ENCODE measurements around the gene RNF187. TPM values are rescaled to one million over a fixed set of nuclear protein-coding genes. Genes with fewer than 3 reads are reported as not detected.

RNF187 gene
- total RNA-seq, 8 experiments from 2014 or later: 39.2 to 132 (median 87.0) TPM

GRCh38 chr1:228477263-228477662 lies 9.9 kb upstream of the RNF187 start:
- in situ Hi-C loops (cut with MboI; ENCODE audit: low pct_unique_long_range_greater_than_20kb in 2 of 9, low sequenced_read_pairs in 9 of 9, unreplicated experiment in 9 of 9): no loop called here
- Histone ChIP-seq H3K4me1 (replicated peaks in 1 of 2) (peaks cover 5 to 12% of the 10 kb centered on the region in 2 donors), H3K27ac (no peak overlapping the region), H3K4me3 (no peak overlapping the region)
- WGBS, 10 experiments: 60 to 100% (median 88%) methylated on average over 1 to 4 of the region's 4 CpGs; no CpG with 5 or more reads in 3 of the 10 experiments
- ATAC-seq (replicated peaks in 6 of 8): peak in 1 of 8 experiments; percentile 16

GRCh38 chr1:228478326-228478725 lies 8.9 kb upstream of the RNF187 start:
- Histone ChIP-seq H3K4me3 (no peak overlapping the region), H3K27ac (no peak overlapping the region), H3K4me1 (replicated peaks in 1 of 2) (peaks cover 5 to 12% of the 10 kb centered on the region in 2 donors)
- in situ Hi-C loops (cut with MboI; ENCODE audit: low pct_unique_long_range_greater_than_20kb in 2 of 9, low sequenced_read_pairs in 9 of 9, unreplicated experiment in 9 of 9): no loop called here
- WGBS, 10 experiments: 0 to 80% (median 24%) methylated on average over 1 to 4 of the region's 4 CpGs; no CpG with 5 or more reads in 2 of the 10 experiments
- ATAC-seq (replicated peaks in 6 of 8): no peak

DNA sequence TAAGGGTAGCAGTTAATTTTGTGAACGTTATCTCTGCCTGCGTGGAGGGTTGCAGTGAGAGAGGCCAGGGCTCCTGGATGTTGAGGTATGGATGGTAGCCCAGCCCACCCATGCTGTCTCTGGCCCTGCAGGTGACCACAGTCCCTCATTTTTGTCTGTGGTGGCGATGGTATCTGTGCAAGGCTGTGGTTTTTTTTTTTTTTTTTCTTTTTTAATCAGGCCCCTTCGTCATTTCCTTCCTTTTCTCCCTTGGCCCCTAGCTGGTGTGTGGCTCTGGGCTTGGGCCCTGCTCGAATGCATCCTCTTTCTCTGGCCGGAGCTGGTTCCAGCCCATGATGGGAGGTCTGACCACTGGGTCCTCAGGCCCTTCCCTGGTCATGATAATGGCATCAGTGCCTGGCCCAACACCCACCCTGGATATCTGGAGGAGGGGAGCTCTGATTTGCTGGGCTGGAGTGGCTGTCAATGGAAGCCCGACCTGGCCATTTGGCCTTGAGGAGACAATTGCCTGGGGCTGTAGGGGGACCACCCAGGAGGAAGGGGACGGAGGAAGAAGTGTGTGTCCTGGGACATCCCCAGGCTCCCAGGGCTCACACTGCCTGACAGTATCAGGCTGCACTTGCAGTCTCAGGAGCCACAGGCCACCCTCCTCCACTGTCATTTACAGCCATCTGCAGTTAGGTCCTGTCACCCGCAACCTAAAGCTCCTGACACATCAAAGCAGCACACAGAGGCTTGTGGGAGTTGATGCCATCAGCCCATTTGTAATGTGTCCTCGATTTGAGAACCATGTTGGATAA lies 8.1 kb upstream of the RNF187 start:
- no peak overlapping the region for H3K27ac ChIP-seq
- H3K4me3 ChIP-seq: no peak overlapping the region
- peaks cover 5 to 12% of the 10 kb centered on the region in 2 donors for H3K4me1 ChIP-seq (replicated peaks in 1 of 2)
- 24 to 100% (median 48%) methylated on average over 1 to 9 of the region's 10 CpGs for WGBS, 10 experiments
- in situ Hi-C loops (cut with MboI; ENCODE audit: low pct_unique_long_range_greater_than_20kb in 2 of 9, low sequenced_read_pairs in 9 of 9, unreplicated experiment in 9 of 9): no loop called here
- ATAC-seq (replicated peaks in 6 of 8): no peak

GRCh38 chr1:228483789-228484188 lies 3.4 kb upstream of the RNF187 start:
- Histone ChIP-seq H3K27ac (no peak overlapping the region), H3K4me3 (no peak overlapping the region)
- in situ Hi-C loops (cut with MboI; ENCODE audit: low pct_unique_long_range_greater_than_20kb in 2 of 9, low sequenced_read_pairs in 9 of 9, unreplicated experiment in 9 of 9): no loop called here

DNA sequence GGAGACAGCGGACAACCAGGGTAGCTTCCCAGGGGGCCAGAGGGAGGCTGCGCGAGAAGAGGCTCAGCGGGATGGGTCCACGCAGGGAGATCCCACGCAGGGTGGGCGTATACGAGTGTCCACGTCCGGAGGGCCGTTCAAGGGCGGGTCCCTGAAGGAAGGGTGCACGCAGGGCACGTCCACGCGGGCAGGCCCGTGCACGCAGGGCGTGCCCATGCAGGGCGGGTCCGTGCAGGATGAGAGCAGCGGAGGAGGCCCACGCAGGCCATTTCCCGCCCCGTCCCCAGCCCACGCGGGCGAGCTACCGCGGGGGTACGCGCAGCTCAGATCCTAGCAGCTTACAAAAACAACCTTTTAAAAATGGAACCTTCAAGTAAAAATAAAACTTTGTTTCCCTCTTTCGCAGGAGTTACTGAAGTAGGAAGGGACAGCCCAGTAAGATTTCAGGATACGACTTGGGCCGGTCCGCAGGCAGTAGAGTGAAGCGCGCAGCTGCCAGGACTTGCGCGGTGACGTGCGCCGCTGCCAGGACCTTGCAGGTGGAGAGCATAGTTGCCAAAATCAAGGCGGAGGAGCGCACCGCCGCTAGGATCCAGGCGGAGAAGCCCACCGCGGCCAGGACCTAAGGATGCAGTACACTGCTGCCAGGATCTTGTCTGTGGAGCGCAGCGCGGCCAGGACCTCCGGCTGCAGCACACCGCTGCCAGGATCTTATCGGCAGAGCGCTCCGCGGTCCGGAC lies 416 bp upstream of the RNF187 start:
- in situ Hi-C loops (cut with MboI; ENCODE audit: low pct_unique_long_range_greater_than_20kb in 2 of 9, low sequenced_read_pairs in 9 of 9, unreplicated experiment in 9 of 9): no loop called here
- 0 to 10% (median 1%) methylated on average over 2 to 45 of the region's 60 CpGs; no CpG with 5 or more reads in 4 of the 10 experiments for WGBS, 10 experiments
- peak overlapping the region; percentile 71 to 97 (median 86) for H3K4me3 ChIP-seq
- peaks cover 28 to 34% of the 10 kb centered on the region in 2 donors for H3K4me1 ChIP-seq (replicated peaks in 1 of 2)
- peak; percentile 70 to 83 (median 74) for ATAC-seq (replicated peaks in 6 of 8)
- H3K27ac ChIP-seq: peak overlapping the region; percentile 98 to 99

More at GRCh38 chr1:228483789-228484188, 3.4 kb upstream of the RNF187 start:
- no CpG with 5 or more reads among the region's 1 CpG for WGBS, 10 experiments
- ATAC-seq (replicated peaks in 6 of 8): no peak
- H3K4me1 ChIP-seq (replicated peaks in 1 of 2): peaks cover 4 to 18% of the 10 kb centered on the region in 2 donors

- H3K27ac ChIP-seq: peak overlapping the region; percentile 98 to 99
- ATAC-seq (replicated peaks in 6 of 8): no peak
- 24 to 100% (median 47%) methylated on average over 1 to 10 of the region's 18 CpGs; no CpG with 5 or more reads in 5 of the 10 experiments for WGBS, 10 experiments
- H3K4me1 ChIP-seq (replicated peaks in 1 of 2): peaks cover 28 to 34% of the 10 kb centered on the region in 2 donors
- peak overlapping the region; percentile 71 to 97 (median 86) for H3K4me3 ChIP-seq
- in situ Hi-C loops (cut with MboI; ENCODE audit: low pct_unique_long_range_greater_than_20kb in 2 of 9, low sequenced_read_pairs in 9 of 9, unreplicated experiment in 9 of 9): no loop called here
These were observed 1.1 kb downstream of the RNF187 start for GRCh38 chr1:228488125-228488817.

DNA sequence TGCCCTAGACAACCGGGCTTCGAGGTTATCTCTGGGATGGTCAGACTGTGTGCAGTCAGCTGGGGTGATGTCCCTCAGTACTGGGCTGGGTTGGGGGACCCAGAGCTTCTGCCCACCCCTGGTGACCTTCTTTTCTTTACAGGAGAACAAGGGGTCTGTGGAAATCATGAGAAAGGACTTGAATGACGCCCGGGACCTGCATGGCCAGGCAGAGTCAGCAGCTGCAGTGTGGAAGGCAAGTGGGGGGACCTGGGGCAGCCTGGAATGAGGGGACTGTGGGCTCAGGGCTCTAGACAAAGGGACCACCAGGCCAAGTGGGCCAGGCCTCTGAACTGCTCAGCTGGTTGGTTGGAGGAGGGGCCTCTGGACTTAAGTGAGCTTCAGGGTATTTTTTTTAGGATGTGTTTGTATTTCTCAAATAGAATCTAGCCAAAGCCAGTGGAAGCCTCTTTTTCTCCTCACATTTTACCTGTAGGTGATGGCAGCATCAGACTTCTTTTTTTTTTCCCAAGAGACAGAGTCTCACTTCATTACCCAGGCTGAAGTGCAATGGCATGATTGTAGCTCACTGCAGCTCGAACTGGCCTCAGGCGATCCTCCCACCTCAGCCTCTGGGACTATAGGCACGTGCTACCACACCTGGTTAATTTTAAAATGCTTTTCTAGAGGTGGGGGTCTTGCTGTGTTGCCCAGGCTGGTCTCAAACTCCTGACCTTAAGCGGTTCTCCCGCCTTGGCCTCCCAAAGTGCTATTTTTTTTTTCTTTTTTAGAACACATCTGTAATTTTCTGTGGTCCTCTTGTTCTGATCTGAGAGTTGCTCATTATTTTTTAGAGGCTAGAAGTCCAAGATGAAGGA lies 1.9 kb downstream of the RNF187 start:
- Histone ChIP-seq H3K27ac (peak overlapping the region; percentile 98 to 99), H3K4me3 (peak overlapping the region; percentile 71 to 97 (median 86)), H3K4me1 (replicated peaks in 1 of 2) (peaks cover 28 to 34% of the 10 kb centered on the region in 2 donors)
- ATAC-seq (replicated peaks in 6 of 8): no peak
- in situ Hi-C loops (cut with MboI; ENCODE audit: low pct_unique_long_range_greater_than_20kb in 2 of 9, low sequenced_read_pairs in 9 of 9, unreplicated experiment in 9 of 9): no loop called here
- 29 to 100% (median 82%) methylated on average over 1 to 9 of the region's 9 CpGs; no CpG with 5 or more reads in 1 of the 10 experiments for WGBS, 10 experiments

GRCh38 chr1:228490120-228491078 lies 3.2 kb downstream of the RNF187 start:
- peaks cover 28 to 34% of the 10 kb centered on the region in 2 donors for H3K4me1 ChIP-seq (replicated peaks in 1 of 2)
- H3K4me3 ChIP-seq: peak overlapping the region in 2 of 5 donors; percentile 4 to 91
- 69 to 93% (median 80%) methylated on average over 1 to 4 of the region's 6 CpGs; no CpG with 5 or more reads in 2 of the 10 experiments for WGBS, 10 experiments
- peak in 6 of 8 experiments; percentile 3 to 62 (median 38) for ATAC-seq (replicated peaks in 6 of 8)
- in situ Hi-C loops (cut with MboI; ENCODE audit: low pct_unique_long_range_greater_than_20kb in 2 of 9, low sequenced_read_pairs in 9 of 9, unreplicated experiment in 9 of 9): no loop called here
- peak overlapping the region; percentile 98 to 99 for H3K27ac ChIP-seq

DNA sequence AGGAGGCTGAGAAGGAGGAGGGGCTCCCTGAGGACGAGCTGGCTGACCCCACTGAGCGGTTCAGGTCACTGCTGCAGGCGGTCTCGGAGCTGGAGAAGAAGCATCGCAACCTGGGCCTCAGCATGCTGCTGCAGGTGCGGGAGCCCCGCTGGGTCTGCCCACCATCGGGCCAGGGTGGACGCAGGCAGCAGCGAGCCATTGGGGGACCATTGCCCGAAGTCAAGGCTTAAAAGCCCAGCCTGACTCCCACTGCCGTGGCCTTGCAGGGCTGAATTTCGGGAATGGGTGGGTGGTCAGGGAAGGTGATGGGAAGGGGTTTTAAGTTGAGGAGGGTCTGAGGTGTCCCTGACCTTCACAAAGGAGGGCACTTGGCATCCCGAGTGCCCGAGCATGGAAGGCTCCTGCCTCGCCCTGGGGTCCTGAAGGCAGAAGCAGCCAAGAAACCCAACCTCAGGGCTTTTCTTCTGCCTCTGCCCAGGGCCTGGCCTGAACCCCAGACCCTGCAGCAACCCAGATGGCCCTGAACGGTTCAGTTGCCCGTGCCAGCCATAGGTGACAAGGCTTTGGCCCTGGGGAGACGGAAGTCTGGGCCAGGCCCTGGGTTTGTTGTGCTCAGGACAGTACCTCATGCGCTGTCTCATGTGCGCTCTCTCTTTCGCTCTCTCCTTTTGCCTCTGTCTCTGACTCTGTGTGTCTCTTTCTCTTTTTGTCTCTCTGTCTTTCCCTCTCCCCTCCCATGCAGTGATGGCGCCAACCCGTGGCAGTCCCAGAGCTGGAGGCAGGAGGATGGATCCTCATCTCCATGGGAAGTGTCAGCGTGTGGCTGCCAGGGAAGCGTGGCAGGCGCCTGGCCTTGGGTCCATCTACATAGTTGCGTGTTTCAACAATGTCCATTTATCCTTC lies 6.2 kb downstream of the RNF187 start:
- peaks cover 28 to 31% of the 10 kb centered on the region in 2 donors for H3K4me1 ChIP-seq (replicated peaks in 1 of 2)
- in situ Hi-C loops (cut with MboI; ENCODE audit: low pct_unique_long_range_greater_than_20kb in 2 of 9, low sequenced_read_pairs in 9 of 9, unreplicated experiment in 9 of 9): no loop called here
- H3K4me3 ChIP-seq: no peak overlapping the region
- WGBS, 10 experiments: 61 to 100% (median 93%) methylated on average over 3 to 26 of the region's 28 CpGs; no CpG with 5 or more reads in 2 of the 10 experiments
- H3K27ac ChIP-seq: no peak overlapping the region
- no peak for ATAC-seq (replicated peaks in 6 of 8)

- Histone ChIP-seq H3K27ac (no peak overlapping the region), H3K4me1 (replicated peaks in 1 of 2) (peaks cover 22 to 25% of the 10 kb centered on the region in 2 donors), H3K4me3 (no peak overlapping the region)
- 0 to 100% (median 90%) methylated on average over 1 to 7 of the region's 9 CpGs; no CpG with 5 or more reads in 5 of the 10 experiments for WGBS, 10 experiments
- in situ Hi-C loops (cut with MboI; ENCODE audit: low pct_unique_long_range_greater_than_20kb in 2 of 9, low sequenced_read_pairs in 9 of 9, unreplicated experiment in 9 of 9): no loop called here
- no peak for ATAC-seq (replicated peaks in 6 of 8)
These were observed 6.8 kb downstream of the RNF187 start for GRCh38 chr1:228494044-228494353.
